Measurements from ENCODE around the gene LRMDA. TPM values are rescaled to one million over a fixed set of nuclear protein-coding genes. Genes with fewer than 3 reads are reported as not detected.

The LRMDA gene
- total RNA-seq, 2 experiments from 2014 or later = not detected

DNA sequence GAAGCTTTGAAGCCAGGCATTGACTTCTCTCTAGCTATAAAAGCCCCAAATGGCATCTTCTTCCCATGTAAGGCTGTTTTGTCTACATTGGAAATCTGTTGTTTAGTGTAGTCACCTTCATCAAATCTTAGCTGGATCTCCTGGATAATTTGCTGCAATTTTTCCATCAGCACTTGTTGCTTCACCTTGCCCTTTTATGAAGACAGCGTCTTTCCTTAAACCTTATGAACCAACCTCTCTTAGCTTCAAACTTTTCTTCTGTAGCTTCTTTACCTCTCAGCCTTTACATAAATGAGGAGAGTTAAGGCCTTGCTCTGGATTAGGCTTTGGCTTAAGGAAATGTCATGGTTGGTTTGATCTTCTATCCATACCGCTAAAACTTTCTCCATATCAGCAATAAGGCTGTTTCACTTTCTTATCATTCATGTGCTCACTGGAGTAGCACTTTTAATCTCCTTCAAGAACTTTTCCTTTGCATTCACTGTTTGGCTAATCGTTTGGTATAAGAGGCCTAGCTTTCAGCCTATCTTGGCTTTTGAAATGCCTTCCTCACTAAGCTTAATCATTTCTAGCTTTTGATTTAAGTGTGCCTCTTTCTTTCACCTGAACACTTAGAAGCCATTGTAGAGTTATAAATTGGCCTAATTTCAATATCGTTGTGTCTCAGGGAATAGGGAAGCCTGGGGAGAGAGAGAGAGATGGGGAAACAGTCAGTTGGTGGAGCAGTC, 803.2 kb downstream of the LRMDA start:
- Mint-ChIP-seq H3K36me3 (no peaks in the 10 kb centered on the region), H3K9me3 (peaks cover 1% of the 10 kb centered on the region), H3K27ac (no peak overlapping the region), H3K4me1 (no peaks in the 10 kb centered on the region), H3K27me3 (no peaks in the 10 kb centered on the region), H3K4me3 (no peak overlapping the region)
- POLR2A ChIA-PET = no interaction called here
- DNase-seq (no peak), ATAC-seq (ENCODE audit: low read depth) (no peak)

DNA sequence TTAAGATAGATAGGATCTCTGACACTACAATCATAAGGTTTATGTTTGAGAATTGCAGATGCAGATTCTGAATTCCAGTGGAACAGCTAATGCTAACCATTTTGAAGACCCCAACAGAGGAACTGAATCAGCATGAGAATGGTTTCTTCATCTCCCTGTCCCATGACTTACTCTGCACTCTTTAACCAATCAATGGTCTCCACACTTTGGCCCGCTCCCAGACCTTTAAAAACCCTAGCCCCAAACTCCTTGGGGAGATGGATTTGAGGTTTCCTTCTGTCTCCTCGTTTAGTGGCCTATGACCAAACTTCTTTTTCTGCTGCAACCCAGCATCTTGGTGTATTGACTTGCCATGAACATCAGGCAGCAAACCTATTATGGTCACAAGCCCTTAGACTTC, 804.9 kb downstream of the LRMDA start:
- no peak for ATAC-seq (ENCODE audit: low read depth)
- H3K27ac Mint-ChIP-seq = no peak overlapping the region
- H3K9me3 Mint-ChIP-seq = peaks cover 3% of the 10 kb centered on the region
- H3K4me3 Mint-ChIP-seq = no peak overlapping the region
- no peaks in the 10 kb centered on the region for H3K36me3 Mint-ChIP-seq
- no peaks in the 10 kb centered on the region for H3K27me3 Mint-ChIP-seq
- POLR2A ChIA-PET = no interaction called here
- H3K4me1 Mint-ChIP-seq = no peaks in the 10 kb centered on the region
- DNase-seq = no peak

DNA sequence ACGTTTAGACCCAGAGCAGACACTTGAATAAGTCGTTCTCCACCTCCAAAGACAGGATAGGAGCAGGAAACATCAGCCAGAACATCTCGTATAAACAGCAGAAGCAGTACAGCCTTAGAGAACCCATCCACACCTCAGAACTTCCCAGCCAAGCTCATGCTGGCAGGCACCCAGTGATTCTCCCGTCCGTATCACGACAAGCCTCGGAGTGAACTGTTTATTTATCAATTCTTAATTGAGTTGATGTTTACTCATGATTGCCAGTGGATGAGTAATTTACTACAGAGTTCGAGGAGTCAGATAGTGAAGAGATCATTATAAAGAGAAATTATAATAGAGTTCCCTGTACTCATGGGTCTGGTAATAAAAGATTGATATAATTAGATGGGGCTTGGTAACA, 811.5 kb downstream of the LRMDA start:
- no peak overlapping the region for H3K27ac Mint-ChIP-seq
- no peaks in the 10 kb centered on the region for H3K4me1 Mint-ChIP-seq
- DNase-seq (no peak), ATAC-seq (ENCODE audit: low read depth) (no peak)
- no peaks in the 10 kb centered on the region for H3K36me3 Mint-ChIP-seq
- no peaks in the 10 kb centered on the region for H3K27me3 Mint-ChIP-seq
- POLR2A ChIA-PET = no interaction called here
- H3K4me3 Mint-ChIP-seq = no peak overlapping the region
- H3K9me3 Mint-ChIP-seq = peaks cover 3% of the 10 kb centered on the region

DNA sequence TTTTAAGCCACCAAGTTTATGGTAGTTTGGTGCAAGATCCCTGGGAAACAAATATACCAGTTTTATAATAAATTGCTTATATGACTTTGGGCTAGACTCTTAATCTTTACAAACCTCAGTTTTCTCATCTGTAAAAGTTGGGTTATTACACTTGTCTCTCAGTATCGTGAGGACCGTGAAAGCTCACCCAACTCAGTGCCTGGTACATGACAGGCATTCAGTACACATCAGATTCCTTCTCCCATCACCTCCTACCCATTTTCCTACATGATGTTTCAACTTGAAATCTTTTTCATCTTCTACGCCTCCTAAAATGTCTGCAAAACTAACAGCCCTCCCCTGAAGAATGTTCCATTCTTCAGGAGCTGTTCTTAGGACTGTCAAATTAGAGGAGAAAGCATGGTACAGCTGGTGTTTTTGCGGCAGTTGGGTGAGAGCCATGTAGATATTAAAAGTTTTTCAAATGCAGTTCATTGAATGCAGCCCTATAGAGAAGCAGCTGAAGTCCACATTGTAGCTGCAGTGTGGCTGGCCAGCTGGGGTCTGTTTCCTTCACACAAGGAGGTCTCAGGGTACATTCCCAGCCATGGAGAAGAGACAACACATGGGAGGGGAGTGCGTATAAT, 812.8 kb downstream of the LRMDA start:
- ATAC-seq (ENCODE audit: low read depth) (no peak), DNase-seq (no peak)
- POLR2A ChIA-PET = no interaction called here
- Mint-ChIP-seq H3K4me1 (no peaks in the 10 kb centered on the region), H3K27ac (no peak overlapping the region), H3K27me3 (no peaks in the 10 kb centered on the region), H3K36me3 (no peaks in the 10 kb centered on the region), H3K9me3 (peaks cover 3% of the 10 kb centered on the region), H3K4me3 (no peak overlapping the region)

DNA sequence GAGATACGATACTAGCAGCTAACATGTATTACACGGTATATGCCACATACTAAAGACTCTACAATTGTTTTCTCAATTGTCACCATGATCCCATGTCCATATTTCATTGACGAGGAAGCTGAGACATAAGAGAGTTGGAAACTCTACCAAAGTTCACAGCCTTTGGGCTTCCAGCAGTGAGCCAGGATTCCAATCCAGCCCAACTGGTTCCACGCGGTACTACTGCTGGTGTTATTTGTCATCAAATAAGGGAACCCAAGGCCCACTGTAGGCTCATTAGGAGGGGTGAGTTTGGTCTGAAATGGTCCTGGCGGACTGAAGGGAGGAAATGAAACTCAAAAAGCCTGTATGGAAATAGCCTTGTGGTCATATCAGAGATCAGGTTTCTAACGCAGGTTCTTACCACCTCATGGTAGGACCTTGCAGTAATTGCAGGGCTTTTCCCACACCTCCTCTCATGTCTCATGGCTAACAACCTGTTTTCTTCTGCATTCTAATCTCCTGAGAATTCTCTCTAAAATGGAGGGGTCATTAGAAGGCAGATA, 814.6 kb downstream of the LRMDA start:
- Mint-ChIP-seq H3K4me1 (no peaks in the 10 kb centered on the region), H3K4me3 (no peak overlapping the region), H3K9me3 (no peaks in the 10 kb centered on the region), H3K27me3 (no peaks in the 10 kb centered on the region), H3K36me3 (no peaks in the 10 kb centered on the region), H3K27ac (no peak overlapping the region)
- ATAC-seq (ENCODE audit: low read depth) (no peak), DNase-seq (no peak)
- POLR2A ChIA-PET = no interaction called here

DNA sequence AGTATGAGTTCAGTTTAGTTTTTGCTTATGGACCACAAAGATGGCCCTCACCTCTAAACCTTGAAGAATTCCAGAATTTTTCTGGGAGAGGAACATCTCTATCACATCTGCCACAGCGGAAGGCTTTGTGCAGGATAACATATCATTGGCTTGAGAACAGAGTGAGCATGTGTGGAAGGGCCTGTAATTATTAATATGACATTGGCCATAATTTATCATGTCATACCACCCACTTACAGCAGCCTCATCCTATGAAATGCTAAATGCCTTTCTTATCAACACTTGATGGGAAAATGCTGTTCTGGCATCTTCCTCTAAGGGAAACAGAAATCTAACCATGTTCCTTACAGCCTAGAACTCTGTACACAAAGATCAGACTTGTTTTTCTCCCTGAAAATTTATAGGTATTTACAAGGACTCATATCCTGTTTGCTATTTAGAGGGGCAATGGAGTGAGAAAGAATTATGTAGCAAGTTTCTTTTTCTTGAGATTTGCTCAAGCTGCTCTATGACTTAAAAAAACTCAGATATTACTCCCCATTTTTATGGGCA, 817.3 kb downstream of the LRMDA start:
- H3K9me3 Mint-ChIP-seq = no peaks in the 10 kb centered on the region
- H3K36me3 Mint-ChIP-seq = no peaks in the 10 kb centered on the region
- H3K27me3 Mint-ChIP-seq = no peaks in the 10 kb centered on the region
- DNase-seq = no peak
- H3K4me1 Mint-ChIP-seq = no peaks in the 10 kb centered on the region
- no peak overlapping the region for H3K4me3 Mint-ChIP-seq
- no peak for ATAC-seq (ENCODE audit: low read depth)
- H3K27ac Mint-ChIP-seq = no peak overlapping the region
- POLR2A ChIA-PET = no interaction called here

DNA sequence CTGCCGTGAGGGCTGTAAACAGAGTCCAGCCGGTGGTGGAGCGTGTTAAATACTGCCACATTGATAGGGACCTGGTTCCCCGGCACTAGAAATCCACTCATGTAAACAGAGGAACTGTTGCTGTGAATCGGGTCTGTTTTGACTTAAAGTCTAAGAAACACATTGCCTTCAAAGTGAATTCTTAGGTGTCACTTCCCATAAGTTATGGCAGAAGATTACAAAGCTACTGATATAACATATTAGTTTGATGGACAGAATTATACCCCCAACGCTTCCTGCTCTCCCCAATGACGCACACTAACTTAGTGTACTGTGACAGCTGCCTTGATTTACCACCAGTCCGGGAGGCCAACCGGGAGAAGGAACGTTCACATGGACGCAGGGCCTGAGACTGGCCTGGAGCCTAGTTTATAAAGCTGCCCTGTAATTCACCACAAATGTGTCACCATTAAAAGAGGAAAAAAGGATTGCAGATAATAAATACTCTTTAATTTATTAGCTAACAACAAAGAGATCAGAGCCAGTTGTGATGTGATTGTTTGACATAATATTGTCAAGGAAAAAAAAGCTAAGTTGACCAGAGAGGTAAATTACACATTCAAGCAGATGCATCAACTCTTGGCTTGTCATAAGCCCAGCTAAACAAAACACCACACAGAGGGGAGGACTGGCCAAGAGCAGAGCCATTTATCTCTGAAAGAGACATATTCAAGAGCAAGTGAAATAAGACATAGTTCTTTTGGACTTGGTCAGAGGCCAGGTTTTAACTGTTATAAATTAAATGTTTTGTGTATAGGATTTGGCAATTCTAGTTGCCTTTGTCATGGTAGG, 820.6 kb downstream of the LRMDA start:
- Mint-ChIP-seq H3K4me3 (no peak overlapping the region), H3K36me3 (no peaks in the 10 kb centered on the region), H3K27me3 (no peaks in the 10 kb centered on the region), H3K4me1 (no peaks in the 10 kb centered on the region), H3K27ac (no peak overlapping the region), H3K9me3 (no peaks in the 10 kb centered on the region)
- ATAC-seq (ENCODE audit: low read depth) (no peak), DNase-seq (no peak)
- POLR2A ChIA-PET = no interaction called here

DNA sequence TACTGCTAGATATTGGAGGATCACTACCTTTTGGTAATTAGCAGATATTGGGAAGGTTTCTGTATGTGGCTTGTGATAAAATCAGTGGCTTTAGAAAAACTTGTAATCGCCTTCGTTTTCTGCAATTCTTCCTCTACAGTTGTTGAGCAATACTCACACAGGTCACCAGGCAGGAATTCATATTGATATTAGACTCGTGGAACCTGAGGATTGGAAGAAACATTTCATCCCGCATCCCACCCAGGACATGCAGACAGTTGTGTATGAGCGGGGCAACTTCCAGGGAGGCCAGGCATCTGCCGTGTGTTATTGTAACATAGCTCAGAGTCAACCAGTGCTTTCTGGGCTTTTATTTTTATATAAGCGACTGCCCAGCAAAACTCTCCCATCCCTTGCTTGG, 821.3 kb downstream of the LRMDA start:
- no peaks in the 10 kb centered on the region for H3K36me3 Mint-ChIP-seq
- H3K27me3 Mint-ChIP-seq = no peaks in the 10 kb centered on the region
- no peak overlapping the region for H3K27ac Mint-ChIP-seq
- POLR2A ChIA-PET = no interaction called here
- DNase-seq = no peak
- no peaks in the 10 kb centered on the region for H3K4me1 Mint-ChIP-seq
- H3K9me3 Mint-ChIP-seq = no peaks in the 10 kb centered on the region
- no peak overlapping the region for H3K4me3 Mint-ChIP-seq
- ATAC-seq (ENCODE audit: low read depth) = no peak

DNA sequence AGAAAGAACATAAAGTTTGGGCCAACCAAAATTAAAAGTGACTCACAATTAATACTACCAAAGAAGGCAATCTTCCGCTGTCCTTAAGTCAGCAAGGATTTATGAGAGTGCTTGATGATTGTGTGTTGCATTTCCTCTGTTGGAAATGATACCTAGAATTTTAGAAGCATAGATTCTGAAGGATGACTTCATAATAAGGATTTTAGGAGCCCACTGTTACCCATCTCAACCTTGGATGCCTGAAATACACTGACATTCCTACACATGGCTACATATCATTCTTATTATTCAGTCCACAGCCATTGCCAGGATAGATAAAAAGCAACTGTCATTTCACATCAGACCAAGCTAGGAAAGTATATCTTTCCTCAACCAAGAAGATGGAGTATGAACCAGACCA, 823.8 kb downstream of the LRMDA start:
- H3K4me3 Mint-ChIP-seq = no peak overlapping the region
- no peak for ATAC-seq (ENCODE audit: low read depth)
- no peaks in the 10 kb centered on the region for H3K36me3 Mint-ChIP-seq
- no peaks in the 10 kb centered on the region for H3K4me1 Mint-ChIP-seq
- no peak for DNase-seq
- POLR2A ChIA-PET = no interaction called here
- H3K27ac Mint-ChIP-seq = no peak overlapping the region
- peaks cover 4% of the 10 kb centered on the region for H3K9me3 Mint-ChIP-seq
- H3K27me3 Mint-ChIP-seq = no peaks in the 10 kb centered on the region

DNA sequence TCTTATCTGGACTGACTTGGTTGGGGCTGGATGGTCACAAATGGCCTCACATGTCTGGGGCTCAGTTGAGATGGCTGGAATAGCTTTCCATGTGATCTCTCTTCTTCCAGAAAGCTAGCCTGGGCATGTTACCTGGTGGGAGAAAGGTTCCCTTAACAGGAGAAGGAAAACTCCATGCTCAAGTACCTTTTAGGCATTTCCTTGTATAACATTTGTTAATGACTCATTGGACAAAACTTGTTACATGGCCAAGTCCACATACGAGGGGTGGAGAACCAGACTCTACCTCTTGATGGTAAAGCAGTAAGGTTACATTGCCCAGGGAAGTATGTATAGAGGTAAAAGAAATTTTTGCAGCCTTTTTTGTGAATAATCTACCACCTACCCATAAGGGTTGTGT, 826.4 kb downstream of the LRMDA start:
- Mint-ChIP-seq H3K27me3 (no peaks in the 10 kb centered on the region), H3K4me3 (no peak overlapping the region), H3K4me1 (no peaks in the 10 kb centered on the region), H3K36me3 (no peaks in the 10 kb centered on the region), H3K27ac (no peak overlapping the region), H3K9me3 (peaks cover 5% of the 10 kb centered on the region)
- no peak for DNase-seq
- POLR2A ChIA-PET = no interaction called here
- ATAC-seq (ENCODE audit: low read depth) = no peak

DNA sequence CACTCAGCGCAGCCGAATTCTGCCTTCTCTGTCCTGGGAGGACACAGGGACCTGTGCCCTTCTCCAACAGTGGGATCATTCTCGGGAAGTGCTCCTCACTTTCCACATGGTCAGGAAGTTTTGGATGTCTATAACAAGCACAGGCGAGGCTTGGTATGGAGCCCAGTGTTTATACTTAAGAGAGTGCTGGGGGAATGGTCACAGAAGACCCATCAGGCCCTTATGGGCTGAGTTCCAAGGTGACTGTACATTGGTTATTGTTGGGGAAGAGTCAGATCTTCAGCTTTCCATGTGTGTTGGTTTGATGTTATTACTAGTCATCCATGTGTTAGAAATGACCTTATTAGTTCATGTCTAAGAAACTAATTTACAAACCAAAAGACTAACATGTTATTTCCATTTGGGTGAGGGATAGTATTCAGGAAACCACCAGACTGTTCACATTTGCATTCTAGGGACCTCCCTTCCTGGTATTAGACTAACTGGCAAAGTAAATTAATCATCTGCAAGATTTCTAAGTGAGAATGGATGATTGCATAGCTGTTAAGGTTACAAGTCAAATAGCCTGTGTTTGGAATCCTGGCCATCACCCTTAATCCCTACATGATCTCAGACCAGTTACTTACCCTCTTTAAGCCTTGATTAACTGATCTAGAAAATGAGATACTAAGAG, 834.2 kb downstream of the LRMDA start:
- DNase-seq = no peak
- Mint-ChIP-seq H3K27ac (no peak overlapping the region), H3K9me3 (peaks cover 2% of the 10 kb centered on the region), H3K36me3 (no peaks in the 10 kb centered on the region), H3K27me3 (no peaks in the 10 kb centered on the region), H3K4me3 (no peak overlapping the region), H3K4me1 (no peaks in the 10 kb centered on the region)
- POLR2A ChIA-PET = no interaction called here
- no peak for ATAC-seq (ENCODE audit: low read depth)

DNA sequence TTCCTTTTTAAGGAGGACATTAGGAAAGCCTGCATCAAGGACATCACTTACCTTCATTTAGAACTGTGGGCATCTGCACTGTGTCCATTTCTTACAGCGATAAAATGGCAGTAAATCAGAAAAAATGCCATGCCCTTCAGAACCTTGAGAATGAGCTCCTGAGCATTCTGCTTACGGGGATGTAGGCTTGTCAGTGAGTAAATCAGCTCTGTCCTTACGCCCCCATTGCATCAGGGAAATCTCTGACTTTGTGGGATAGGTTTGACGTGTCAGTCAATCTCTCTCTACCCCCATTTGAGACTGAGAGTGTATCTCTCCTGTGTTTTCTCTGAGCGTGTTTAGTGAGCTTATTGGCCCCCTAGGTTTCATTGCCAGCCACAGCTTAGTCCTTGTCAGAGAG, 837.1 kb downstream of the LRMDA start:
- no peak overlapping the region for H3K4me3 Mint-ChIP-seq
- no peaks in the 10 kb centered on the region for H3K27me3 Mint-ChIP-seq
- H3K27ac Mint-ChIP-seq = no peak overlapping the region
- no peaks in the 10 kb centered on the region for H3K4me1 Mint-ChIP-seq
- no peak for DNase-seq
- no peak for ATAC-seq (ENCODE audit: low read depth)
- POLR2A ChIA-PET = no interaction called here
- no peaks in the 10 kb centered on the region for H3K36me3 Mint-ChIP-seq
- peaks cover 2% of the 10 kb centered on the region for H3K9me3 Mint-ChIP-seq

DNA sequence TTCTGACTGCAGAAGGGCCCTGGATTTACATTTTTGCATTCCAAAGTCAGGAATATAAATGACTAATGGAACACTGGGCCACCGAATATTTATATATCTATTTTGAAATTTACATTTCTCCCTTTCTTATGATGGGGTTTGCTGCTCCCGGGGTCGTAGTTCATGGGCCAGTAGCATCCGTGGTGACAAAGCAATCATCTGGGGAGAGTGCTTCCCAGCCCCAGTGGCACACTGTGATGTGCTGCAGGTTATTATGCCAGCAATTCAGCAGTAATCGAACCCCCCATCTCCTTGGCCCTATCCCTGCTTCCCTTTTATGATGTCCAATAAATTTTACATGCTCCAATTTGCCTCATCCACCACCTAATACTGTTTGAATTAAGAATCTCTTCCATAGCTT, 837.5 kb downstream of the LRMDA start:
- Mint-ChIP-seq H3K27me3 (no peaks in the 10 kb centered on the region), H3K36me3 (no peaks in the 10 kb centered on the region), H3K4me3 (no peak overlapping the region), H3K4me1 (no peaks in the 10 kb centered on the region), H3K9me3 (peaks cover 2% of the 10 kb centered on the region), H3K27ac (no peak overlapping the region)
- POLR2A ChIA-PET = no interaction called here
- ATAC-seq (ENCODE audit: low read depth) (no peak), DNase-seq (no peak)
